ENCODE results near the gene CCDC57.
A peak's percentile ranks its signal among the peaks of the same experiment; 100 is the strongest.
"Not testable (repeated sequence)": the region's sequence is repeated elsewhere in the genome, so short reads cannot be mapped to it uniquely, and the experiment has no call there.

CCDC57 gene

GRCh38 chr17:82151106-82151957 is 61.3 kb downstream of the CCDC57 start:
- no peak for DNase-seq

- DNase-seq, result no peak
Measured at GRCh38 chr17:82149401-82150099, 63.1 kb downstream of the CCDC57 start.

- no peak for DNase-seq
Measured at GRCh38 chr17:82148997-82149396, 63.6 kb downstream of the CCDC57 start.

- no peak for DNase-seq
Measured at GRCh38 chr17:82148011-82148410, 64.6 kb downstream of the CCDC57 start.

GRCh38 chr17:82146663-82147654 is 65.7 kb downstream of the CCDC57 start:
- DNase-seq, result no peak

GRCh38 chr17:82145550-82146155 is 67.0 kb downstream of the CCDC57 start:
- DNase-seq, result no peak

GRCh38 chr17:82143333-82143732 is 69.3 kb downstream of the CCDC57 start:
- DNase-seq, result no peak

GRCh38 chr17:82139961-82140360 is 72.7 kb downstream of the CCDC57 start:
- not testable (repeated sequence) for DNase-seq

GRCh38 chr17:82138511-82138992 is 74.1 kb downstream of the CCDC57 start:
- no peak for DNase-seq

- DNase-seq, result no peak
Measured at GRCh38 chr17:82134101-82134500, 78.5 kb downstream of the CCDC57 start.

GRCh38 chr17:82133166-82133953 is 79.3 kb downstream of the CCDC57 start:
- DNase-seq, result not testable (repeated sequence)

- DNase-seq, result no peak
Measured at GRCh38 chr17:82129095-82129494, 83.5 kb downstream of the CCDC57 start.

GRCh38 chr17:82128287-82128686 is 84.4 kb downstream of the CCDC57 start:
- no peak for DNase-seq

- no peak for DNase-seq
Measured at GRCh38 chr17:82127704-82128103, 84.9 kb downstream of the CCDC57 start.

GRCh38 chr17:82127315-82127595 is 85.4 kb downstream of the CCDC57 start:
- DNase-seq, result no peak

- DNase-seq, result no peak
Measured at GRCh38 chr17:82126556-82127314, 85.9 kb downstream of the CCDC57 start.

GRCh38 chr17:82124101-82124500 is 88.5 kb downstream of the CCDC57 start:
- DNase-seq, result no peak

- peak; percentile 31 for DNase-seq
Measured at GRCh38 chr17:82121660-82122629, 90.7 kb downstream of the CCDC57 start.

GRCh38 chr17:82121246-82121645 is 91.4 kb downstream of the CCDC57 start:
- no peak for DNase-seq

GRCh38 chr17:82120148-82120547 is 92.5 kb downstream of the CCDC57 start:
- DNase-seq, result no peak

Data from NCI-H510A treated with DMSO at 0.1 percent for 48 hours (cell line).